Epithelial cell of esophagus (primary cell): ENCODE data around the gene PRG2.
"Not testable (repeated sequence)": the region's sequence is repeated elsewhere in the genome, so short reads cannot be mapped to it uniquely, and the experiment has no call there.

Source experiments
- DNase-seq: peaks from one replicate; pipeline ENCODE4 v3.0.0; 2010; ENCODE audit warnings: low read depth
- H3K4me3 ChIP-seq: 2 replicates; pipeline ENCODE4 v1.5.1; 2011; ENCODE audit warnings: mild to moderate bottlenecking, low read length, control low read depth
- TF ChIP-seq, protein P1 (sequence below): IDR thresholded peaks from 2 replicates; pipeline ENCODE4 v1.5.1; 2011; ENCODE audit warnings: low read depth, mild to moderate bottlenecking, low read length, control low read depth, inconsistent platforms; ENCODE audit not compliant: insufficient read depth; ENCODE audit errors: missing control alignments

PRG2 gene

GRCh38 chr11:57341250-57341808, 49.1 kb downstream of the PRG2 start:
- TF ChIP-seq, protein P1, sequence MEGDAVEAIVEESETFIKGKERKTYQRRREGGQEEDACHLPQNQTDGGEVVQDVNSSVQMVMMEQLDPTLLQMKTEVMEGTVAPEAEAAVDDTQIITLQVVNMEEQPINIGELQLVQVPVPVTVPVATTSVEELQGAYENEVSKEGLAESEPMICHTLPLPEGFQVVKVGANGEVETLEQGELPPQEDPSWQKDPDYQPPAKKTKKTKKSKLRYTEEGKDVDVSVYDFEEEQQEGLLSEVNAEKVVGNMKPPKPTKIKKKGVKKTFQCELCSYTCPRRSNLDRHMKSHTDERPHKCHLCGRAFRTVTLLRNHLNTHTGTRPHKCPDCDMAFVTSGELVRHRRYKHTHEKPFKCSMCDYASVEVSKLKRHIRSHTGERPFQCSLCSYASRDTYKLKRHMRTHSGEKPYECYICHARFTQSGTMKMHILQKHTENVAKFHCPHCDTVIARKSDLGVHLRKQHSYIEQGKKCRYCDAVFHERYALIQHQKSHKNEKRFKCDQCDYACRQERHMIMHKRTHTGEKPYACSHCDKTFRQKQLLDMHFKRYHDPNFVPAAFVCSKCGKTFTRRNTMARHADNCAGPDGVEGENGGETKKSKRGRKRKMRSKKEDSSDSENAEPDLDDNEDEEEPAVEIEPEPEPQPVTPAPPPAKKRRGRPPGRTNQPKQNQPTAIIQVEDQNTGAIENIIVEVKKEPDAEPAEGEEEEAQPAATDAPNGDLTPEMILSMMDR = no peak
- no peak overlapping the region for H3K4me3 ChIP-seq
- no peak for DNase-seq

- DNase-seq = peak; percentile 38
- H3K4me3 ChIP-seq = no peak overlapping the region
- TF ChIP-seq, protein P1 = no peak
Observed at GRCh38 chr11:57340039-57340615, 50.3 kb downstream of the PRG2 start.

GRCh38 chr11:57339328-57339727, 51.1 kb downstream of the PRG2 start:
- no peak overlapping the region for H3K4me3 ChIP-seq
- TF ChIP-seq, protein P1 = no peak
- no peak for DNase-seq

- no peak for DNase-seq
- no peak within 1 kb of the TSS for H3K4me3 ChIP-seq
- TF ChIP-seq, protein P1 = no peak
Observed at GRCh38 chr11:57338142-57338541, 52.3 kb downstream of the PRG2 start, which contains the start of gene P2RX3. P2RX3 (plus strand) TSS chr11:57338352; CDS start chr11:57338551, 199 bp downstream.

GRCh38 chr11:57336856-57337255, 53.6 kb downstream of the PRG2 start:
- H3K4me3 ChIP-seq, DNase-seq: not testable (repeated sequence)
